Measurements from ENCODE around the gene PERCC1.

Gene PERCC1

GRCh38 chr16:1413684-1414531, 17.0 kb upstream of the PERCC1 start:
- DNase-seq, result peak; percentile 23 to 88 (median 48)

GRCh38 chr16:1414532-1415260, 16.2 kb upstream of the PERCC1 start, which contains the start of gene UNKL:
UNKL (minus strand) TSS chr16:1414704; CDS start chr16:1414691, 13 bp downstream.
- DNase-seq, result peak; percentile 67 to 82 (median 78)

- DNase-seq, result no peak
Measured at GRCh38 chr16:1416521-1416941, 14.3 kb upstream of the PERCC1 start.

- DNase-seq, result no peak
Measured at GRCh38 chr16:1420111-1420539, 10.8 kb upstream of the PERCC1 start.

DNA sequence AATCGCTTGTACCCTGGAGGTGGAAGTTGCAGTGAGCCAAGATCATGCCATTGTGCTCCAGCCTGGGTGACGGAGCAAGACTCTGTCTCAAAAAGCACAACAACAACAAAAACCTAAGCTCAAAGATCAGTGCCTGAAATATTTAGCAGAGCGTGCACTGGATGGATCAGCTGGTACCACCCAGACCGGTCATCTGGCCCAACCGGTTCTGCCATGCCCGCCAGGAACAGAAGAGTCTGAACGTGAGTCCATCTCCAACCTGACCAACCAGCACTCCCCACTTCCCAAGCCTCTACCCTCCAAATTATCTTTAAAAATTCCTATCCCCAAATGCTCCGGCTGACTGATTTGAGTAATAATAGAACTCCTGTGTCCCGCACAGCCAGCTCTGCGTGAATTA, 8.8 kb upstream of the PERCC1 start:
- DNase-seq, result no peak

DNA sequence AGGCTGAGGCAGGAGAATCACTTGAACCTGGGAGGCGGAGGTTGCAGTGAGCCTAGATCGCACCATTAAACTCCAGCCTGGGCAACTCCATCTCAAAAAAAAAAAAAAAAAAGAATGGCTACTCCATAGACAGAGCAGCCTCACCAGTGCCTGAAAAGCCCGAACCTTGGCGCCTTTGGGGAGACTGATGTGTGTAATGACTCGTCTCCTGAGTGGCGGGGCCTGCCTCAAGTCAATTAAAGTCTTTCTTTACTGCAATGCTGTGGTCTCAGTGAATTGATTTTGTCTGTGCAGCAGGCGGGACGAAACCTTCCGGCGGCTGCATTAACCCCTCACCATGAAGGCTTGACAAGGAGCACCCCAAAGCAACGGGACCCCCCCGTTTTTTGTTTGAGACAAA, 6.8 kb upstream of the PERCC1 start:
- DNase-seq, result no peak

DNA sequence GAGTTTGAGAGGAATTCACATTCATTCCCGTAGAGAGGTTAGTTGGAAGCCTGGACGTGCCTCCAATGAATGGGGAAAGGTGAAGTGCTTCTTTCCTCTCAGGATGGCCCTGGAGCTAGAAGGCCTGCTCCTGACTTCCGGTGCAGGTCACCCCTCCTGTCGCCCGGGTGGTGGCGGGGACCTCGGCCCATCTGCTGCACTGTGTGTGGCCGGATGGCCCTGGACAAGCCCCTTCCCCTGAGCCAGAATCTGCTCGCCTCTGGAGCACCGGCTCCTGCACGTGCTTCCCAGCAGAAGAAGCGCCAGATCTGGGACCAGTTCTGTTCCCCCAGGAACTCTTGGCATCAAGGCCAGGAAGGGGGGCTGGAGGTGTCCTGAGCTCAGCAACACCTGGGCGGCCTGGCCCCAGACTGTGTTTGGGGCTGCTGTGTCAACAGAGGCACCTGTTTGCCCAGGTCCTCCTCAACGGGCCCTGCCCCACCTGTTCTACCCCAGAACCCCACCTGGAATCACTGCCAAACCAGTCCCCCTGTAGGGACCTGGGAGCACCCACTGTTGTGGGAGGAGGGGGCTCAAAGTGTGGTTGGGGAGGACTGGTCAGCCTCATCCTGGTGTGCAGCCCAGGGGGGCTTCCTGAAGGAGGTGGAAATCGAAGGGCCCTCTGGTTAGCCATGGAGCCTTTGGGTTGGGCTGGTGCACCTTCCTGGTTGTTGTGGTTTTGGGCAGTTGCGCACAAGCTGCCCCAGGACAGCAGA, 5.1 kb upstream of the PERCC1 start:
- no peak for DNase-seq

- DNase-seq, result no peak
Measured at GRCh38 chr16:1426734-1427471, 4.0 kb upstream of the PERCC1 start.

DNA sequence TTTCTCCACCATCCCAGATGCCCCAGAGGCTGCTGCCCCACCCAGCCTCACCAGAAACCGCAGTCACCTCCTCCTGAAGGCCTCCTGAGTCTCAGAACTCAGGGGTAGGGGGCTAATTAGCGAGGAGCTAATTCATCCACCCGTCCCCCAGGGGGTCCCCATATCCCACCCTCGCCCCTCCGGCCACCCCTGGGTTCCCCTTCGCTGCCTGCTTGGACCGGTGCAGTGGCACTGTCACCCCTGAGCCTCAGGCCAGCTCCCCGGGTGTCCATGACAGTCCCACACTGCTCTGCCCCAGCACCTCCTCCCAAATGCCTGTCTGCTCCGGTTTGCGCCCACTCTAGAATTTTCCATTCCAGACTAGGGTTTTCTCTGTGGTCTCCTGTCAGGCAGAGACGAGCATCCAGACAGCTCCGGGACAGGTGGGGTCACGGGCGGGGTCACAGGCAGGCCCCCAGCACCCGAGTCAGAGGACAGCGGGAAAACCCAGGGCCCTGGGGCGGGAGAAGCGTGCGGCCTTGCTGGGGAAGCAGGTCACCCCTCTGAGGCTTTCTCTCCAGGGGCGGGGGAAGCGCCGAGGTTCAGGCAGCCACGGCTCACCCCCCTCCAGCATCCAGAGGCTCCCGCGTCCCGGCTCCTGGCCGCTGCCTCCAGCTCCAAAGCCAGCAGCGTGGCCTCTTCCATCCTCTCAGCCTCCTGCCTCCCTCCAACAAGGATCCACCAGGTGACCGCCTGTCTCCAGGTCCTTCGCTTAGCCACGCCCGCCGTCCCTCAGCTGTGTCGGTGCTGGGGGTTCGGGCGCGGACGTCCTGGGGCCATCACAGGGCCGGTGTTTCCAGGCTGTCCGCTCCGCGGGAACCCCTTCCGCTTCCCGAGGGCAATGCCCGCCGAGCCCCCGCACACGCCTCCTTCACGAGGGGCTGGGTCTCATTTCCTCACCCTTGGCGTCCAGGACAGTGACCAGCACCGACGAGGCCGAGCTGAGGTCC, 3.1 kb upstream of the PERCC1 start:
- no peak for DNase-seq

- DNase-seq, result peak in 2 of 5 experiments; percentile 27 to 57
Measured at GRCh38 chr16:1428511-1428910, 2.4 kb upstream of the PERCC1 start.

DNA sequence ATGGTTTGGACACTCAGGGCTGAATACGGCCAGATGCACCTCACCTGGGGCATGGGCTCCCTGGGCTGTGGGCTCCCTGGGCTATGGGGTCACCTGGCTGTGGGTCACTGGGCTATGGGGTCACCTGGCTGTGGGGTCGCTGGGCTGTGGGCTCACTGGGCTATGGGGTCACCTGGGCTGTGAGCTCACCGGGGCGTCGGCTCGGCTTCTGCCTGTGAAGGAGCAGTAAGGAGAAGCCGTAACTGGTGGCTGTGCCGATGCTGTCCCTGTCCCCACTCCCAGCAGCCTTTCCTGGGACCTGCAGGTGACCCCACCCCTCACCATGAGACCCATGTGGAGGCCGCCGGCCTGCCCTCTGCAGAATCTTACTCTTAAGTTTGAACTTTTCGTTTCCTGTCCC, 1.9 kb upstream of the PERCC1 start:
- DNase-seq, result no peak

DNA sequence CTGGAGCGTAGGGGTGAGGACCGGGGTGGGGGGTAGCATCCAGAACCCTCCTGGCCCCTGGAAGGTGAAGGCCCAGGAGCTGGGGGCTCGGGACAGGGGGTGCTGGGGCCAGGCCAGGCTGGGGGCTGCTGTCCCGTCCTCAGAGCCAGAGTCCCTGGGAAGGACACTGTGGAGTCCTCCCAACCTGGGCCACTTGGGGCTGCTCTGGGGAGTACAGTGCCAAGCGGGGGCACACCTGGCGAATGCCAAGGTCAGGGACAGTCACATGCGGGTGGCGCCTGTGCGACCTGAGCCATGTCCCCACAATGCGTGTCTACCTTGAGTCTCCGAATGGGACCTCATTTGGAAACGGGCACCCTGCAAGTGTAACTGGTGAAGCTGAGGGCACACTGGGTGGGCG, 1.2 kb upstream of the PERCC1 start:
- no peak for DNase-seq

- DNase-seq, result no peak
Measured at GRCh38 chr16:1430214-1430758, 592 bp upstream of the PERCC1 start.

- DNase-seq, result no peak
Measured at GRCh38 chr16:1431497-1432270, 806 bp downstream of the PERCC1 start.

- DNase-seq, result no peak
Measured at GRCh38 chr16:1432388-1433262, 1.7 kb downstream of the PERCC1 start.

DNA sequence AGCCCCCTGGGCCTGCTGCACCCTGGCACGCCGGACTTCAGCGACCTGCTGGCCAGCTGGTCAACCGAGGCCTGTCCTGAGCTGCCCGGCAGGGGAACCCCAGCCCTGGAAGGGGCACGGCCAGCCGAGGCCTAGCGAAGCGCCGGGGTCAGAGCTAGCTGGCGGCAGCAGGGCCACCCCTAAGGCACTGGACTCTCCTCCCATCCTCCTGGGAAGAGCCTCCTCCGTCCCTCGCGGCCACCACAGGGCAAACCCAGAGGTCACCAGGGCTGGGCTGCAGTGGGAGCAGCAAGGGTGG, 2.3 kb downstream of the PERCC1 start:
- DNase-seq, result no peak

DNA sequence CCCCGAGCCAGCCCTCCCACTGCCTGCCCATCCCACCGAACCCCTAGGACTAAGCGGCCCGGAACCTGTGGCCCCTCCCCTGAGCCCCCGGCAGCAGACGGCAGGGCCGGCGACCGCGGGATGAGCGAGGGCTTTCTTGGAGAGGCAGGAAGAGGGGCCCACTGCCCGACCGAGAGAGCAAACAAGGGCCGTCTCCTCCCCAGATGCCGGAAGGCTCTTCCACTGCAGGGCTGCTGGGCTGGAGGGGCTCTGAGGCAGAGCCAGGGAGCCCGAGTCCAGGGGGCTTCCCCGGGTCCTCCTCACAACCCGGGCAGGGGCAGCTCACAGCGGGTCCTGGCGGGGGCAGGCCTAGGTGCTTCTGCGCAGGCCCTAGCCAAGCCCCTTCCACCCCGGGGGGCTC, 2.9 kb downstream of the PERCC1 start:
- no peak for DNase-seq

- DNase-seq, result no peak
Measured at GRCh38 chr16:1434644-1435592, 4.0 kb downstream of the PERCC1 start.

Measured in T-helper 2 cell (primary cell).